Activated naive CD4-positive, alpha-beta T cell treated with anti-CD3 and anti-CD28 coated beads for 36 hours (primary cell): ENCODE data around the gene EPHA4. TPM values are rescaled to one million over a fixed set of nuclear protein-coding genes. Genes with fewer than 3 reads are reported as not detected.

Experiments used
- CTCF ChIA-PET: fragments of 350-600 bp; sonication (Branson Sonifier 250); formaldehyde crosslinking; loops from one replicate; lab custom pipeline; 2021; ENCODE audit warnings: antibody characterized with exemption; lab: Charles Lee
- DNase-seq: peaks from one replicate; pipeline ENCODE4 v3.0.0-alpha.2; 2020
- H3K27ac Mint-ChIP-seq: one replicate; pipeline ENCODE4 v1.8.0; 2021; ENCODE audit warnings: mild to moderate bottlenecking, mixed read lengths
- H3K27me3 Mint-ChIP-seq: one replicate; pipeline ENCODE4 v1.8.0; 2021; ENCODE audit warnings: low read depth, mixed read lengths
- H3K36me3 Mint-ChIP-seq: one replicate; pipeline ENCODE4 v1.8.0; 2021; ENCODE audit warnings: low read depth, mixed read lengths
- H3K4me1 Mint-ChIP-seq: one replicate; pipeline ENCODE4 v1.8.0; 2021; ENCODE audit warnings: low read depth, mixed read lengths
- H3K4me3 Mint-ChIP-seq: one replicate; pipeline ENCODE4 v1.8.0; 2021; ENCODE audit warnings: mild to moderate bottlenecking, moderate library complexity, mixed read lengths
- H3K9me3 Mint-ChIP-seq: one replicate; pipeline ENCODE4 v1.8.0; 2021; ENCODE audit warnings: mixed read lengths
- intact Hi-C: fragments of 100-400 bp; cut with micrococcal nuclease; formaldehyde crosslinking; loops from one replicate; pipeline ENCODE4 v1.15.1; 2023
- total RNA-seq, 2 experiments: library from RNA; stranded (reverse); gene quantifications; one replicate each; pipeline ENCODE4 v1.2.3, GENCODE V29; 2021

EPHA4 gene
- total RNA-seq, 2 experiments from 2014 or later: 1.3 to 3.0 TPM

DNA sequence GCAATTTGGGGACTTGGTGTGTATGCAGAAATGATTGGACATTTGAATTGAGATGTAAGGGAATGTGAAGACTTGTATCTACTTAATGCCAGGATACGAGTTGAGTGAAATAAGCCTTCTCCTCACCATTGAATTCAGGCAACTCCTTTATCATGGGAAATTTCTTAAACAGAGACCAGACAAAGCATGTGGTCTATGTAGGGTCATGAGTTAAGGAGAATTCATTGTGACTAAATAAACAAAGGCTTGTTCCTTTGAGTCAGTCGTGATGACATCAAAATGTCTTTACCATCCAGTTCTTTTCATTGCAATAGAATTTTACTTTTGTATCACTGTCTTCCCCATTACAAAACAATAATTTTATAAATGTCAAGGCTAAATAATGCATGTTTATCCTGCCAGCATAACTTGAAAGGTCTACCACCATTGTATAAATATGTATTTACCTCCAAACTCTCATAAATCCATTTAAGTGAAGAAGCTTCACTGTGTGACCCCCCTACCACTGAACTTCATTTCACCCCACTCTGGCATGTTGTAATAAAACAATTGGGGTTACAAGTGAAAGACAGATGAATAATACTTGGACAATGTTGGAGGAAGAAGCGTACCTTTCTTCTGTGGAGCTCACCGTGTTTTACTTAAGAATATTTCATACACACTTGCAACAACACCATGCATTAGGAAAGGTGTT lies 149.4 kb downstream of the EPHA4 start:
- no peak overlapping the region for H3K27ac Mint-ChIP-seq
- H3K9me3 Mint-ChIP-seq: no peaks in the 10 kb centered on the region
- no peaks in the 10 kb centered on the region for H3K36me3 Mint-ChIP-seq
- intact Hi-C loops: no loop called here
- H3K4me1 Mint-ChIP-seq: peaks cover 10% of the 10 kb centered on the region
- H3K4me3 Mint-ChIP-seq: no peak overlapping the region
- CTCF ChIA-PET: no interaction called here
- no peaks in the 10 kb centered on the region for H3K27me3 Mint-ChIP-seq
- no peak for DNase-seq

DNA sequence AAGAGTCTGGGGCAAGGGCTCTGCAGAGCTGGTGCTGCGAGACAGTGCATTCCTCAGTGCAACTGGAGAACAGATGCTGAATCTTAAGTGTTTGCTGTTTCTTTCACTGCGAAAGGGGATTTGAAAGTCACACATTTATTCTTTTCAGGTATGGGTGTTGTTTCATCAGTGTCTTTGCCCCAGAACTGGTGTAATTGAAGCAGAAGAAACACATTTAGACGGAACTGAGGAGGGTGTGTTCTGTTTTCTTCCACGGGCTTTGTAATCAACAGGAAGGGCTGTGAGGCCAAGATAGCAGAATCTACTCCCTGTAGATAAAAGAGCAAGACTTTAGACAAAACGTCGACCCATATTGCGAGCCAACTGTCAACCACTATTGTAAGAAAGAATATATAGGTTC lies 151.9 kb downstream of the EPHA4 start:
- no peak for DNase-seq
- CTCF ChIA-PET: no interaction called here
- intact Hi-C loops: no loop called here
- Mint-ChIP-seq H3K4me1 (peaks cover 10% of the 10 kb centered on the region), H3K9me3 (no peaks in the 10 kb centered on the region), H3K4me3 (peak overlapping the region; percentile 11), H3K36me3 (no peaks in the 10 kb centered on the region), H3K27ac (no peak overlapping the region), H3K27me3 (no peaks in the 10 kb centered on the region)

DNA sequence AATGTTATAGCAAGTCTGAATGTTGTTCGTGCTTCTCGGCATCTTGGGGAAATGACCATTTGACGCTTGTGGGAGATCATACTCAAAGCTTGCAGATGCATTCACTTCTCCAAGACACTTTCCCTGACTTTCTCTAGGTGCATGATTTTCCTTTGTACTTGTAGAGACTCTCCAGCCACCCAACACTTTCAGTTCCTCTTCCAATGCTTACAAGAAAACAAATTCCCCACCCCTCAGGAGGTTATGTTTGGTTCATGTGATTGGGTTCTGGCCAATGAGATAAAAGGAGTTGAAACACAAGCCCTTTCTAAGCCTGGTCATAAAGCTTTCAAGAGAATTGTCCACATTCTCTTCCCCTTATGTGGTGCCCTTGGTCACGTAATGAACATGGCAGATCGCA lies 156.3 kb downstream of the EPHA4 start:
- Mint-ChIP-seq H3K27me3 (no peaks in the 10 kb centered on the region), H3K9me3 (no peaks in the 10 kb centered on the region), H3K4me3 (no peak overlapping the region), H3K36me3 (no peaks in the 10 kb centered on the region), H3K4me1 (peaks cover 10% of the 10 kb centered on the region), H3K27ac (no peak overlapping the region)
- CTCF ChIA-PET: no interaction called here
- DNase-seq: no peak
- intact Hi-C loops: no loop called here

DNA sequence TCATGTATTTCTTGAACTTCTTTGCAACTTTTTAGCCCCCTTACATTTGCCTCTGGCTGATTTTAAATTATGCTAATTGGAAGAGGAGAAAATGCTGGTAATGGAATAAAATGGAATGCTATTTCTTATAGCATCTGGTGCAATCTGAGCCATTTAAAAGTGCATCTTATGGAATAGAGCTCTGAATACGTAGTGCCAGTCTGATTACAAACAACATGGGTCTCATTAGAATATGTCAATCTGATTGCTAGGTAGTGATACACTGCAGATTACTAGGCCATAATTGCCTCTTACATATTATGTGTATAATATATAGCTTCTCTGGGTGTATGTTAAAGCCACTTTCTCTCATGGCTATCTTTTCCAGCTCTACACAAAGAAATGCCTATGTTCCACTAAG lies 159.1 kb downstream of the EPHA4 start:
- Mint-ChIP-seq H3K4me3 (no peak overlapping the region), H3K4me1 (no peaks in the 10 kb centered on the region), H3K36me3 (no peaks in the 10 kb centered on the region), H3K9me3 (no peaks in the 10 kb centered on the region), H3K27ac (no peak overlapping the region), H3K27me3 (peaks cover 2% of the 10 kb centered on the region)
- CTCF ChIA-PET: no interaction called here
- intact Hi-C loops: no loop called here
- DNase-seq: no peak

DNA sequence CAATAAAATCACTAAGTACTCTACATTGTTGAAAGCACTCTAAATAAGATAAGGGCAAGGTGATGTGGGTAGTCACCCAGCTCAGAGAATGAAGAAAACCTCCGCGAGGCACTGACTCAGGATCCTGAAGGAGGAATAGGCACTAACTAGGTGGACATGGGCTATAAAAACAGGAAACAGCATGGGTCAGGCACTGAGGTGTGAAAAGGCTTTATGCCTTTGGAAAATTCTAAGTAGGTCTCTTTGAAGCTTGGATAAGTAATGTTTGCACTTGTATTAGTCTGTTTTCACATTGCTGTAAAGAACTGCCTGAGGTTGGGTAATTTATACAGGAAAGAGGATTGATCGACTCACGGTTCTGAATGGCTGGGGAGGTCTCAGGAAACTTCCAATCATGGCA lies 161.6 kb downstream of the EPHA4 start:
- Mint-ChIP-seq H3K27me3 (peaks cover 2% of the 10 kb centered on the region), H3K9me3 (peaks cover 5% of the 10 kb centered on the region), H3K27ac (no peak overlapping the region), H3K4me3 (no peak overlapping the region), H3K4me1 (no peaks in the 10 kb centered on the region), H3K36me3 (no peaks in the 10 kb centered on the region)
- CTCF ChIA-PET: interaction anchor here (1.6 kb wide), 1 partner anchor 16 kb away, joined by 5 read pairs; no protein-coding TSS in a partner anchor
- DNase-seq: no peak
- intact Hi-C loops: no loop called here

DNA sequence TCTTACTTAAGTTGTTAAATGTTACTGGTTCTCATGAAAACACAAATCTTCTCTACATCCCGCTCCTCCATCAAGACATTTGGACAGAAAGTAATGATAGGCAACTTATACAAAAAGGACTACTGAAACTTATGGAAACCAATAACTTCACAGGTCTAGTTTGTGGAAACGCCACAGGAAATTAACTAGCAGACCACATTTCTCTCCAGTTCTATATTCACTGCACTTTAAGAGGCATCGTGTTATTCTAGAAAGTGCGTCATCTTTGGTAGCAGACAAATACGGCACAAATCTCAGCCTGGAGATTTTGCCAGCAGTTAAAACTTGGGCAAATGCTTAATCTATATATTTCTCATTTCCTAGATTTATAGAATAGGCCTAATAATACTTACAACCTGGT lies 164.3 kb downstream of the EPHA4 start:
- Mint-ChIP-seq H3K27ac (no peak overlapping the region), H3K27me3 (peaks cover 2% of the 10 kb centered on the region)
- intact Hi-C loops: no loop called here

DNA sequence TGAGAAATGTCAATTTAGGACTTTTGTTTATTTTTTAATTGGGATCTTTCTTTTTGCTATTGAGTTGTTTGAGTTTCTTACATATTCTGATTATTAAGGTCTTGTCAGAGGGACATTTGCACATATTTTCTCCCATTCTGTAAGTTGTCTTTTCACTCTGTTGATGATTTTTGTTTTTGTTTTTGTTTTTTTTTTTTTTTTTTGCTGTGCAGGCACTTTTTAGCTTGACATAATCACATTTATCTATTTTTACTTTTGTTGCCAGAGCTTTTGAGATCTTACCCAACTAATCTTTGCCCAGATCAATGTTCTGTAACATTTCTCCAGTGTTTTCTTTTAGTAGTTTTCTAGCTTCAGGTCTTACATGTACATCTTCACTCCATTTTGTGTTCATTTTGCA lies 166.6 kb downstream of the EPHA4 start:
- no peaks in the 10 kb centered on the region for H3K4me1 Mint-ChIP-seq
- CTCF ChIA-PET: no interaction called here
- DNase-seq: no peak
- no peak overlapping the region for H3K27ac Mint-ChIP-seq
- H3K9me3 Mint-ChIP-seq: peaks cover 5% of the 10 kb centered on the region
- peaks cover 2% of the 10 kb centered on the region for H3K27me3 Mint-ChIP-seq
- no peaks in the 10 kb centered on the region for H3K36me3 Mint-ChIP-seq
- intact Hi-C loops: no loop called here
- no peak overlapping the region for H3K4me3 Mint-ChIP-seq

More for the DNA sequence above, 164.3 kb downstream of the EPHA4 start:
- no peaks in the 10 kb centered on the region for H3K4me1 Mint-ChIP-seq
- H3K36me3 Mint-ChIP-seq: no peaks in the 10 kb centered on the region
- H3K4me3 Mint-ChIP-seq: no peak overlapping the region
- no peak for DNase-seq
- peaks cover 5% of the 10 kb centered on the region for H3K9me3 Mint-ChIP-seq
- CTCF ChIA-PET: interaction anchor here (0.6 kb wide), 1 partner anchor 84 kb away, joined by 4 read pairs; no protein-coding TSS in a partner anchor

DNA sequence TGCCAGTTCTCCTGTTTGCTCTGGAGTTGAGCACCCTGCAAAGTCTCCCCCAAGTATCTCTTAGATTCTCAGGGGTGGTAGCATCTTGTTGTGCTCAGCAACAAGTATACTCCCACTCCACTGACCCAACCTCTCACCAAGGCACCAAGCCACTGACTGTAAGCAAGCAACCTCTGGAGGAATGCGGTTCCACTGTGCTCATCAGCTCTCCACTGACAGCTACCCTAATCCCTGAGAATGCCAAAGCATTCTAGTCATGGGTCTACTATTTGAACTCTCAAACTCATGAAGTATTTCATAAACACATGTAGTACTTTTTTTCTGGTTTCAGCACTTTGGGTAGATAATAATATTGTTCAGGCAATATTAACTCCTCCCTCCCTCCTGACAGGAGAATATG lies 170.0 kb downstream of the EPHA4 start:
- CTCF ChIA-PET: no interaction called here
- no peaks in the 10 kb centered on the region for H3K4me1 Mint-ChIP-seq
- no peaks in the 10 kb centered on the region for H3K27me3 Mint-ChIP-seq
- no peak overlapping the region for H3K27ac Mint-ChIP-seq
- intact Hi-C loops: no loop called here
- DNase-seq: no peak
- H3K36me3 Mint-ChIP-seq: no peaks in the 10 kb centered on the region
- H3K4me3 Mint-ChIP-seq: no peak overlapping the region
- H3K9me3 Mint-ChIP-seq: peaks cover 5% of the 10 kb centered on the region

DNA sequence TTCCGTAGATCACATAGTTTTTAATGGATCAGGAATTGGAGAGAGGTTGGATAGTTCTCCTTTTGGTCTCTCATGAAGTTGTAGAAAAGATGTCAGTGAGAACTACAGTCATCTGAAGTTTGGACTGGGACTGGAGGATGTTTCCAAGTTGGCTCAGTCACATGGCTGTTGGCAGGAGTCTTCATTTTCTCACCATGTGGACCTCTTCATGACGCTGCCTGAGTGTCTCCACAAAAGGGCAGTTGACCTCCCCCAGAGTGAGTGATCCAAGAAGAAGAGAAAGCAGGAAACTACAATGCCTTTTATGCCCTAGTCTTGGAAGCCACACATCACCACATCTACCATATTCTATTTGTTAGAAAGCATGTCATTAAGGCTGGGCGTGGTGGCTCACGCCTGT lies 171.7 kb downstream of the EPHA4 start:
- Mint-ChIP-seq H3K36me3 (no peaks in the 10 kb centered on the region), H3K4me3 (no peak overlapping the region), H3K4me1 (no peaks in the 10 kb centered on the region), H3K27me3 (no peaks in the 10 kb centered on the region), H3K9me3 (no peaks in the 10 kb centered on the region), H3K27ac (no peak overlapping the region)
- CTCF ChIA-PET: no interaction called here
- intact Hi-C loops: no loop called here
- DNase-seq: no peak

DNA sequence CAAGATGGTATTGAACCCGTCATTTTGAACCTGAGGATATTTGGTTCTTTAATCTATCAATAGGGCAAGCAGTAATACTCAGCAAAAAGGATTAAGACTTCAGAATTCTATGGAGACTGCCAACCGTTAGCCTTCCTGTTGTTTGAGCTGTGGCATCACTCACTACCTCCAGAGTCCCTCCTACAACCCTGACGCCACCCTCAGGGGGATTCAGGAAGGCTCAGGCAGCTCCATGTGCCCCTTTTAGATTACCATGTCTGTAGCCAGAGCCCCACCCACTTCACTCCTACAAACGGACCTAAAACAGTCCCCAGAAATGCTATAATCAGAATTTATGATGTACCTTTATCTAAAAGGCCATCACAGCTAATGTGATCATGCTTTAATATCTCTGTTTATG lies 172.9 kb downstream of the EPHA4 start:
- Mint-ChIP-seq H3K27ac (no peak overlapping the region), H3K4me3 (no peak overlapping the region), H3K27me3 (no peaks in the 10 kb centered on the region), H3K4me1 (no peaks in the 10 kb centered on the region), H3K36me3 (no peaks in the 10 kb centered on the region), H3K9me3 (no peaks in the 10 kb centered on the region)
- intact Hi-C loops: no loop called here
- DNase-seq: no peak
- CTCF ChIA-PET: no interaction called here

DNA sequence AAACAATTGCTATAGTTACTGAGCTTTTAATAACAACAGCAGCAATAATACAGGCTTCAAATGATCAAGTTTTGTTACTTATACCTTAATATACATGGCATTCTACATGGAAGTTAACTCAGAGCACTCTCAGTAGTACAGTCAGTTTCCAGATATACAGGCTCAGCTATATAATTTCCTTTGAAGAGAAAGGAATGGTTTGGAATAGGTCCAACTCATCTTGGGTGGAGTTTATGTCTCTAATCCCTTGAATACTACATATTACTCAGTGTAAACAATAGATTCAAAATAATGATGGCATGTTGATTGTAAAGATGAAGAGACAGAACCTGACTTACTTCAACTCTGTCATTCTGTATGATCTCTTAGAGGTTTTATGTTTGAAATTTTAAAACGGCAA lies 174.9 kb downstream of the EPHA4 start:
- Mint-ChIP-seq H3K36me3 (no peaks in the 10 kb centered on the region), H3K27ac (no peak overlapping the region), H3K9me3 (no peaks in the 10 kb centered on the region), H3K27me3 (no peaks in the 10 kb centered on the region), H3K4me1 (no peaks in the 10 kb centered on the region), H3K4me3 (no peak overlapping the region)
- CTCF ChIA-PET: interaction anchor here (0.6 kb wide), 1 partner anchor 42 kb away, joined by 4 read pairs; no protein-coding TSS in a partner anchor
- intact Hi-C loops: no loop called here
- DNase-seq: no peak

DNA sequence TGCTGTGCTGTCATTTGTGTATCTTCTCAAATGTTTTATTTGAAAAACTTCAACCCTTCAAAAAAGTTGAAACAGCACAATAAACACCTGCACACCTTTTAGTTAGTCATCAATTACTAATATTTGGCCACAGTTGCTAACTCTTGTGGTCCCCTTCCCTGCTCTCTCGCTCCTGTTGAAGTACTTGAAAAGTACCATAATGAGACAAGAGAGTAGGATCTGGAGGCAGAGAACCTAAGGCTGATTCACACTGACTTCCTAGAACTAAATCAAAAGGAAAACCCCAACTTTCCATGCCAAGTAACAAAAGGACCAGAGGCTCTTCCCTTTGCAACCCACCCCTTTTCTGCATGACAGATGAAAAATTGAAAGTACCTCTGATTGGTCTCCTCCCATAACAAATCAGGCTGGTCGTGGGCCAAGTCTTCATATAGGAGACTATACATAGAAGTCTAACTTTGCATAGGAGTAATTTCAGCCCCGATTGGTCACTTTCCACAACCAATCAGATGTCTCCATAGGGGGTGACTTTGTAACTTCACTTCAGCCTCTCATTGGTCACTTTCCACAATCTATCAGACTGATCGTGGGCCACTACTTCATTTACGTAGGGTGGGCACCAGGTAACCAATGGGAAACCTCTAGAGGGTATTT lies 179.7 kb downstream of the EPHA4 start:
- H3K36me3 Mint-ChIP-seq: no peaks in the 10 kb centered on the region
- H3K4me3 Mint-ChIP-seq: no peak overlapping the region
- no peak for DNase-seq
- H3K27ac Mint-ChIP-seq: no peak overlapping the region
- CTCF ChIA-PET: no interaction called here
- intact Hi-C loops: no loop called here
- no peaks in the 10 kb centered on the region for H3K9me3 Mint-ChIP-seq
- H3K27me3 Mint-ChIP-seq: peaks cover 3% of the 10 kb centered on the region
- H3K4me1 Mint-ChIP-seq: no peaks in the 10 kb centered on the region

DNA sequence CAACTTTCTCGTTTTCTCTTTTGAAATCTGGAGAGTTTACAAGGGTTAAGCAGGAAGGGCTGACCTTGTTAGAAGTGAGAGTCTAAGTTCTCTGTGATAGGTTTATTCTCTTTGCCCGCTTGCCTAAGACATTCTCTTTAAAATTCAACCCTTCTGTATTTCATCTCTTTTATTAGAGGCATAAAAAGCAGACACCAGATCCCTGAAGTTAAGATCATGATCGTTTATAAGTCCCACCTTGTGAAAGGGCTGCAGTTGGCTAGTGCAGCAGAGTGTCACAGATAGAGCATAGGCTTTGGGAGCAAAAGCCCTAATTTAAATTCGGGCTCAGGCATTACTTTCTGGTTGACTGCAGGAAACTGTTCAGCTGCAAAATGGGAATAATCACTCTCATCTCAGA lies 181.2 kb downstream of the EPHA4 start:
- CTCF ChIA-PET: no interaction called here

More for the DNA sequence above, 181.2 kb downstream of the EPHA4 start:
- Mint-ChIP-seq H3K36me3 (no peaks in the 10 kb centered on the region), H3K27ac (no peak overlapping the region), H3K4me3 (no peak overlapping the region), H3K27me3 (peaks cover 3% of the 10 kb centered on the region), H3K9me3 (no peaks in the 10 kb centered on the region), H3K4me1 (no peaks in the 10 kb centered on the region)
- intact Hi-C loops: no loop called here
- no peak for DNase-seq
